ENCODE data around the gene MAPK14. TPM values are rescaled to one million over a fixed set of nuclear protein-coding genes. Genes with fewer than 3 reads are reported as not detected.

Gene MAPK14
- total and polyA plus RNA-seq, 10 of the 15 experiments (the other 5 are each of a cell fraction or from before 2014, with no cell fraction given): 12.5 to 59.5 (median 43.0) TPM

- Histone ChIP-seq H3K27me3 (replicated peaks in 1 of 2; ENCODE audit: control insufficient read depth in 2 of 2, insufficient read depth in 2 of 2, low read length in 1 of 2) (no peaks in the 10 kb centered on the region), H3K79me2 (ENCODE audit: control insufficient read depth, insufficient read depth, low read length) (no peaks in the 10 kb centered on the region), H3K27ac (ENCODE audit: control insufficient read depth, insufficient read depth) (no peak overlapping the region), H4K20me1 (ENCODE audit: control insufficient read depth, insufficient read depth) (no peaks in the 10 kb centered on the region), H3K4me3 (no peak overlapping the region), H3K9ac (ENCODE audit: control insufficient read depth, insufficient read depth, low read length) (no peak overlapping the region), H3K36me3 (ENCODE audit: control insufficient read depth in 2 of 2, insufficient read depth in 2 of 2, low read length in 1 of 2) (no peaks in the 10 kb centered on the region), H3K9me3 (replicated peaks; ENCODE audit: control insufficient read depth, insufficient read depth, low read length) (no peaks in the 10 kb centered on the region), H3K4me2 (ENCODE audit: control insufficient read depth, insufficient read depth) (no peak overlapping the region), H2AFZ (ENCODE audit: control insufficient read depth, low read depth, low read length) (no peak overlapping the region), H3K4me1 (ENCODE audit: control insufficient read depth, insufficient read depth, low read length) (no peaks in the 10 kb centered on the region)
- CTCF ChIA-PET: interaction anchor here (1.4 kb wide), 1 partner anchor 13 kb away, joined by 3 read pairs; no protein-coding TSS in a partner anchor
- SMC1A ChIA-PET (ENCODE audit: uncharacterized antibody, unreplicated experiment): interaction anchor here (1.2 kb wide), 1 partner anchor 43 kb away, joined by 3 read pairs; no protein-coding TSS in a partner anchor
- DNase-seq (ENCODE audit: low read depth, low spot score) (no peak), FAIRE-seq (no peak), ATAC-seq (no peak)
- in situ Hi-C loops (cut with MboI): no loop called here
- BruUV-seq (replicated peaks): no TSS peak
- TF ChIP-seq ATF3 (IDR thresholded peaks at IDR 0.05; ENCODE audit: borderline replicate concordance, extremely low read depth, low read depth, low read length) (no peak), NFYB (IDR thresholded peaks at IDR 0.05; ENCODE audit: insufficient read depth, low read depth, low read length) (no peak)
- WGBS (ENCODE audit: insufficient coverage, insufficient replicate concordance, low lambda C conversion rate, missing lambda C conversion rate): 4% methylated on average over 1 of the region's 1 CpG
- intact Hi-C loops (cut with micrococcal nuclease; ENCODE audit: unreplicated experiment): no loop called here
- POLR2A ChIA-PET: no interaction called here
- RAD21 ChIA-PET (ENCODE audit: unreplicated experiment): no interaction called here
Observed at GRCh38 chr6:36000451-36000850, 27.2 kb upstream of the MAPK14 start.

DNA sequence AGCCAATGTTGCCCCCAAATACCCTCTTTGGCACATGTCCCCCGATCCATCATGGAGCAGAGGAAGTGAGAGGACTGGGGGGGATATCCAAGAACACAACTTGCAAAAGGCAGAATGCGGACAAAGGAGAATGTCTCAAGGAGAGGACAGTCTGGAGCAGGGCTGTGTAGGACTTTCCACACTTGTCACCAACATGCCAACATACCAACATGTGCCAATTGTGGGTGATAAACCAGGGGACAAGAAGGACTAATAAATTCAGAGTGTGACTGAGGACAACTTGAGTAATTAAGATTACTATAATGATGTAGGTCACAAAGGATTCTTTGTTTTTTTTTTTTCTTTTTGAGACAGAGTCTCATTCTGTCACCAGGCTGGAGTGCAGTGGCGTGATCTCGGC, 11.9 kb upstream of the MAPK14 start:
- ChIA-PET RAD21 (ENCODE audit: unreplicated experiment) (no interaction called here), CTCF (interaction anchor here (1.2 to 2.1 kb wide), 2 partner anchors 12 to 80 kb away, joined by 3 to 7 read pairs; partner anchors contain the start of gene MAPK14), SMC1A (ENCODE audit: uncharacterized antibody, unreplicated experiment) (no interaction called here), POLR2A (interaction anchor here (0.8 kb wide), 1 partner anchor 13 kb away, joined by 12 read pairs; no protein-coding TSS in a partner anchor)
- Histone ChIP-seq H3K4me1 (ENCODE audit: control insufficient read depth, insufficient read depth, low read length) (no peaks in the 10 kb centered on the region), H3K9ac (ENCODE audit: control insufficient read depth, insufficient read depth, low read length) (no peak overlapping the region), H4K20me1 (ENCODE audit: control insufficient read depth, insufficient read depth) (no peaks in the 10 kb centered on the region), H3K4me2 (ENCODE audit: control insufficient read depth, insufficient read depth) (no peak overlapping the region), H2AFZ (ENCODE audit: control insufficient read depth, low read depth, low read length) (no peak overlapping the region), H3K79me2 (ENCODE audit: control insufficient read depth, insufficient read depth, low read length) (no peaks in the 10 kb centered on the region), H3K9me3 (replicated peaks; ENCODE audit: control insufficient read depth, insufficient read depth, low read length) (no peaks in the 10 kb centered on the region), H3K27ac (ENCODE audit: control insufficient read depth, insufficient read depth) (no peak overlapping the region), H3K4me3 (no peak overlapping the region), H3K27me3 (replicated peaks in 1 of 2; ENCODE audit: control insufficient read depth in 2 of 2, insufficient read depth in 2 of 2, low read length in 1 of 2) (no peaks in the 10 kb centered on the region), H3K36me3 (ENCODE audit: control insufficient read depth in 2 of 2, insufficient read depth in 2 of 2, low read length in 1 of 2) (no peaks in the 10 kb centered on the region)
- BruUV-seq (replicated peaks): no TSS peak
- WGBS (ENCODE audit: insufficient coverage, insufficient replicate concordance, low lambda C conversion rate, missing lambda C conversion rate): 31% methylated on average over 4 of the region's 4 CpGs
- in situ Hi-C loops (cut with MboI): no loop called here
- FAIRE-seq (no peak), DNase-seq (ENCODE audit: low read depth, low spot score) (no peak), ATAC-seq (no peak)
- intact Hi-C loops (cut with micrococcal nuclease; ENCODE audit: unreplicated experiment): no loop called here
- TF ChIP-seq ZNF217 (IDR thresholded peaks at IDR 0.05) (no peak), PML (IDR thresholded peaks at IDR 0.05; ENCODE audit: low read length) (no peak), MTA3 (IDR thresholded peaks at IDR 0.05; ENCODE audit: borderline replicate concordance, low read length) (no peak), RELA (IDR thresholded peaks at IDR 0.05; ENCODE audit: borderline replicate concordance, partially characterized antibody) (no peak), TCF12 (IDR thresholded peaks at IDR 0.05; ENCODE audit: low read depth, low read length) (no peak), TAF1 (IDR thresholded peaks at IDR 0.05; ENCODE audit: borderline replicate concordance, low read depth, low read length) (no peak), SMARCA5 (IDR thresholded peaks at IDR 0.05) (no peak), NFYA (IDR thresholded peaks at IDR 0.05; ENCODE audit: borderline replicate concordance, low read depth, low read length) (no peak)
- TF ChIP-seq, protein P1, sequence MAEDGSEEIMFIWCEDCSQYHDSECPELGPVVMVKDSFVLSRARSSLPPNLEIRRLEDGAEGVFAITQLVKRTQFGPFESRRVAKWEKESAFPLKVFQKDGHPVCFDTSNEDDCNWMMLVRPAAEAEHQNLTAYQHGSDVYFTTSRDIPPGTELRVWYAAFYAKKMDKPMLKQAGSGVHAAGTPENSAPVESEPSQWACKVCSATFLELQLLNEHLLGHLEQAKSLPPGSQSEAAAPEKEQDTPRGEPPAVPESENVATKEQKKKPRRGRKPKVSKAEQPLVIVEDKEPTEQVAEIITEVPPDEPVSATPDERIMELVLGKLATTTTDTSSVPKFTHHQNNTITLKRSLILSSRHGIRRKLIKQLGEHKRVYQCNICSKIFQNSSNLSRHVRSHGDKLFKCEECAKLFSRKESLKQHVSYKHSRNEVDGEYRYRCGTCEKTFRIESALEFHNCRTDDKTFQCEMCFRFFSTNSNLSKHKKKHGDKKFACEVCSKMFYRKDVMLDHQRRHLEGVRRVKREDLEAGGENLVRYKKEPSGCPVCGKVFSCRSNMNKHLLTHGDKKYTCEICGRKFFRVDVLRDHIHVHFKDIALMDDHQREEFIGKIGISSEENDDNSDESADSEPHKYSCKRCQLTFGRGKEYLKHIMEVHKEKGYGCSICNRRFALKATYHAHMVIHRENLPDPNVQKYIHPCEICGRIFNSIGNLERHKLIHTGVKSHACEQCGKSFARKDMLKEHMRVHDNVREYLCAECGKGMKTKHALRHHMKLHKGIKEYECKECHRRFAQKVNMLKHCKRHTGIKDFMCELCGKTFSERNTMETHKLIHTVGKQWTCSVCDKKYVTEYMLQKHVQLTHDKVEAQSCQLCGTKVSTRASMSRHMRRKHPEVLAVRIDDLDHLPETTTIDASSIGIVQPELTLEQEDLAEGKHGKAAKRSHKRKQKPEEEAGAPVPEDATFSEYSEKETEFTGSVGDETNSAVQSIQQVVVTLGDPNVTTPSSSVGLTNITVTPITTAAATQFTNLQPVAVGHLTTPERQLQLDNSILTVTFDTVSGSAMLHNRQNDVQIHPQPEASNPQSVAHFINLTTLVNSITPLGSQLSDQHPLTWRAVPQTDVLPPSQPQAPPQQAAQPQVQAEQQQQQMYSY (CRISPR knock-in tag; IDR thresholded peaks at IDR 0.05): no peak
